Lung (tissue), 12 donors: Measurements from ENCODE around the gene APC2. TPM values are rescaled to one million over a fixed set of nuclear protein-coding genes. Genes with fewer than 3 reads are reported as not detected.

Source experiments
- ATAC-seq: fragments of 200-7000 bp; cut with Tn5 transposase; one replicate; pipeline ENCODE4 v1.9.1; 2020; ENCODE audit warnings: moderate number of reproducible peaks; ENCODE audit not compliant: insufficient read depth, low FRiP score
- DNase-seq, 3 donors: peaks; one replicate each; pipeline ENCODE4 v3.0.0-alpha.2; 2013 to 2017
- H3K27ac ChIP-seq, 2 donors: one replicate each; pipeline ENCODE4 v1.5.1; 2013; ENCODE audit warnings: mild to moderate bottlenecking in 2 of 2, moderate library complexity in 2 of 2, control low read depth in 1 of 2, inconsistent platforms in 1 of 2, low read depth in 1 of 2, low read length in 1 of 2
- H3K27me3 ChIP-seq, 3 donors: one replicate each; pipeline ENCODE4 v1.5.1; 2013; ENCODE audit warnings: low read length in 2 of 3; ENCODE audit not compliant: control insufficient read depth in 3 of 3, insufficient read depth in 3 of 3
- H3K36me3 ChIP-seq, 4 donors: one replicate each; pipeline ENCODE4 v1.5.1; 2013; ENCODE audit warnings: low read length in 4 of 4, mild to moderate bottlenecking in 1 of 4, moderate library complexity in 1 of 4; ENCODE audit not compliant: control insufficient read depth in 4 of 4, insufficient read depth in 4 of 4
- H3K4me1 ChIP-seq, 5 donors: one replicate each; pipeline ENCODE4 v1.5.1; 2013; ENCODE audit warnings: low read length in 5 of 5, mild to moderate bottlenecking in 2 of 5, moderate library complexity in 1 of 5; ENCODE audit not compliant: control insufficient read depth in 5 of 5, insufficient read depth in 5 of 5
- H3K4me3 ChIP-seq: one replicate; pipeline ENCODE4 v1.5.1; 2013; ENCODE audit warnings: mild to moderate bottlenecking, control low read depth, moderate library complexity
- H3K9ac ChIP-seq, 2 donors: one replicate each; pipeline ENCODE4 v1.5.1; 2013; ENCODE audit warnings: low read length in 2 of 2, control low read depth in 1 of 2; ENCODE audit not compliant: insufficient read depth in 1 of 2
- H3K9me3 ChIP-seq, 4 donors: one replicate each; pipeline ENCODE4 v1.5.1; 2013; ENCODE audit warnings: low read length in 3 of 4, mild to moderate bottlenecking in 1 of 4, moderate library complexity in 1 of 4; ENCODE audit not compliant: control insufficient read depth in 4 of 4, insufficient read depth in 3 of 4
- WGBS, 2 donors: extraction: QIAGEN DNeasy Blood & Tissue Kit; methylation state at CpG; one replicate each; pipeline ENCODE4 v1.1.7; 2013; 5-methylcytosine and 5-hydroxymethylcytosine counted together
- polyA plus RNA-seq, 2 donors: library from polyadenylated mRNA; stranded (reverse); fragments of 200-250 nt; gene quantifications; one replicate each; pipeline ENCODE4 v1.2.1, GENCODE V29; 2013
- total RNA-seq, 2 donors: library from RNA; depleted of rRNA in 1 of 2; stranded (reverse); fragments of >200 nt in 1 of 2; gene quantifications; one replicate each; pipeline ENCODE4 v1.2.1, GENCODE V29; 2014 to 2021
- TF ChIP-seq, protein P1 (sequence below): IDR thresholded peaks from 2 replicates; pipeline ENCODE4 v1.5.1; 2012; ENCODE audit warnings: mild to moderate bottlenecking; ENCODE audit errors: control extremely low read depth, extremely low read depth
- donor health status: control.
- donor health status: control.
- donor health status: Bipolar disorder and iron deficiency.
- donor health status: healthy.
- donor health status: DM: yes; HTN: yes; CAD: no.

Gene APC2
- total and polyA plus RNA-seq, 4 donors, result 0.01 to 0.37 (median 0.10) TPM

- 93 to 94% methylated on average over 24 of the region's 24 CpGs for WGBS, 2 donors
- H3K9me3 ChIP-seq, result no peaks in the 10 kb centered on the region
- no peak for ATAC-seq
- no peak for DNase-seq
- H3K4me3 ChIP-seq, result no peak overlapping the region
- H3K9ac ChIP-seq, result no peak overlapping the region
- H3K27ac ChIP-seq, result no peak overlapping the region
- no peaks in the 10 kb centered on the region for H3K27me3 ChIP-seq
- no peaks in the 10 kb centered on the region for H3K4me1 ChIP-seq
- H3K36me3 ChIP-seq, result peaks cover 3 to 68% (median 20%) of the 10 kb centered on the region in 4 donors
- TF ChIP-seq, protein P1, sequence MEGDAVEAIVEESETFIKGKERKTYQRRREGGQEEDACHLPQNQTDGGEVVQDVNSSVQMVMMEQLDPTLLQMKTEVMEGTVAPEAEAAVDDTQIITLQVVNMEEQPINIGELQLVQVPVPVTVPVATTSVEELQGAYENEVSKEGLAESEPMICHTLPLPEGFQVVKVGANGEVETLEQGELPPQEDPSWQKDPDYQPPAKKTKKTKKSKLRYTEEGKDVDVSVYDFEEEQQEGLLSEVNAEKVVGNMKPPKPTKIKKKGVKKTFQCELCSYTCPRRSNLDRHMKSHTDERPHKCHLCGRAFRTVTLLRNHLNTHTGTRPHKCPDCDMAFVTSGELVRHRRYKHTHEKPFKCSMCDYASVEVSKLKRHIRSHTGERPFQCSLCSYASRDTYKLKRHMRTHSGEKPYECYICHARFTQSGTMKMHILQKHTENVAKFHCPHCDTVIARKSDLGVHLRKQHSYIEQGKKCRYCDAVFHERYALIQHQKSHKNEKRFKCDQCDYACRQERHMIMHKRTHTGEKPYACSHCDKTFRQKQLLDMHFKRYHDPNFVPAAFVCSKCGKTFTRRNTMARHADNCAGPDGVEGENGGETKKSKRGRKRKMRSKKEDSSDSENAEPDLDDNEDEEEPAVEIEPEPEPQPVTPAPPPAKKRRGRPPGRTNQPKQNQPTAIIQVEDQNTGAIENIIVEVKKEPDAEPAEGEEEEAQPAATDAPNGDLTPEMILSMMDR, result no peak
Observed at GRCh38 chr19:1431759-1432506, 18.0 kb upstream of the APC2 start.

DNA sequence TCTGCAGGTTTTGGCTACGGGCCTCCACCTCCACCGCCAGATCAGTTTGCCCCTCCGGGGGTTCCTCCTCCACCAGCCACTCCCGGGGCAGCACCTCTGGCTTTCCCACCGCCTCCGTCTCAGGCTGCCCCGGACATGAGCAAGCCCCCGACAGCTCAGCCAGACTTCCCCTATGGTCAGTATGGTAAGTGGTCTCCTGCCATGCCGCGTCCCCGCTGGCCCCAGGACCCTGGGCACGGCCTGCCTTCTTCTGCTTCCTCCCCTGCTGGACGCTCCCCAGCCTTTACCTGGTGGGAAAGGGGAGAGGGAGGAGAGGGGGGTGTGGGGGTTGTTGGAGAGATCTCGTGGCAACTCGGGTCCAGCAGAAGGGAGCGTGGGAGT, 17.4 kb upstream of the APC2 start:
- Histone ChIP-seq H3K9ac (no peak overlapping the region), H3K4me3 (no peak overlapping the region), H3K27ac (no peak overlapping the region), H3K36me3 (peaks cover 3 to 63% (median 20%) of the 10 kb centered on the region in 4 donors), H3K27me3 (no peaks in the 10 kb centered on the region), H3K4me1 (no peaks in the 10 kb centered on the region), H3K9me3 (no peaks in the 10 kb centered on the region)
- TF ChIP-seq, protein P1, result no peak
- no peak for DNase-seq
- no peak for ATAC-seq
- 94 to 95% methylated on average over 16 of the region's 16 CpGs for WGBS, 2 donors

DNA sequence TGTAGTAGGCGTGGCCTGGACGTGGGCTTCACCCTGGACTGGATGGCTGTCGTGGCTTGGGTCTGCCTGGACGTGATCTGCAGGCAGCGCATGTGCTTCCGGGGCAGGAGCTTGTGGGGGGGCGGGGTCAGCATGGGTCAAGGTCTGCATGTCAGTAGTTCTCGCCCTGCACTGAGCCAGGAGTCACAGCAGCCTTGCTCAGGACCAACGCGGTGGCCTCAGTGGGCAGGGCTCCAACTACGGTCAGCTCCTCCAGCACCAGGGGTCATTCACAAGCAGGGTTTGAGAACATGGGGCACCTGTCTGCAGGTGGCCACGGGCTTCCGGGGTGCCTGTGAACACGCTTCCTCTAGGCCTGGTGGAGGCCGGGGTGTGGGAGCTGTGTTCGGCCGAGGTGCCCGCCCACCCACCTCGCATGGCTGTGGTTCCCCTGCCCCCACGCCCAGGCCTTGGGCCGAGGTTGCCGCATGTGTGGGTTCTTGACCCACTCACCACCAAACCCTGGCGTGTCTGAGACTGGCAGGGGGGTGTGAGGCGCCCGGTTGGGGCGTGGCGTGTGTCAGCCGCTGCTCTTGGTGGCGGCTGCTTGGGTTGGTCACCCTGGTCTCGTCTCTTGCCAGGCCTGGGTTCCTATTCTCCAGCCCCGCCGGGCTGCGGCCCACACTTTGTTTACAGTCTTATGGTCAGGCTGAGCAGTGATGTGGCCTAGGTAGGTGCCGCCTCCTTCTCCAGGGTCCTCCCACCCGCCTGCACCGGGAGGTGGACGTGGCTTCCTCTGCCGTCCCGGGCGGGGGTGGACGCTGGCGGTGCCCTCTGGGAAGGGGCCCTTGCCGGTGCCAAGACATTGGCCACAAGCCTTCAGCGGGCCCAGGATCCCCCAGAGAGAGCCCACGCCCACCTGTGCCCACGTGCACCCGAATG, 16.5 kb upstream of the APC2 start:
- Histone ChIP-seq H3K4me3 (no peak overlapping the region), H3K4me1 (peaks cover 0 to 3% (median 0%) of the 10 kb centered on the region in 5 donors), H3K27me3 (no peaks in the 10 kb centered on the region), H3K27ac (no peak overlapping the region), H3K9me3 (no peaks in the 10 kb centered on the region), H3K9ac (no peak overlapping the region), H3K36me3 (peaks cover 3 to 61% (median 21%) of the 10 kb centered on the region in 4 donors)
- DNase-seq (no peak), ATAC-seq (no peak)
- 91 to 93% methylated on average over 47 of the region's 47 CpGs for WGBS, 2 donors
- TF ChIP-seq, protein P1, result no peak
